HG02981 (cell line): Measurements from ENCODE around the gene FAM8A1.

Experiments
- ATAC-seq: cut with Tn5 transposase; IDR thresholded peaks from one replicate; pipeline ENCODE4 v1.9.1; 2021; ENCODE audit warnings: mild to moderate bottlenecking, moderate library complexity; ENCODE audit not compliant: unreplicated experiment

The FAM8A1 gene

DNA sequence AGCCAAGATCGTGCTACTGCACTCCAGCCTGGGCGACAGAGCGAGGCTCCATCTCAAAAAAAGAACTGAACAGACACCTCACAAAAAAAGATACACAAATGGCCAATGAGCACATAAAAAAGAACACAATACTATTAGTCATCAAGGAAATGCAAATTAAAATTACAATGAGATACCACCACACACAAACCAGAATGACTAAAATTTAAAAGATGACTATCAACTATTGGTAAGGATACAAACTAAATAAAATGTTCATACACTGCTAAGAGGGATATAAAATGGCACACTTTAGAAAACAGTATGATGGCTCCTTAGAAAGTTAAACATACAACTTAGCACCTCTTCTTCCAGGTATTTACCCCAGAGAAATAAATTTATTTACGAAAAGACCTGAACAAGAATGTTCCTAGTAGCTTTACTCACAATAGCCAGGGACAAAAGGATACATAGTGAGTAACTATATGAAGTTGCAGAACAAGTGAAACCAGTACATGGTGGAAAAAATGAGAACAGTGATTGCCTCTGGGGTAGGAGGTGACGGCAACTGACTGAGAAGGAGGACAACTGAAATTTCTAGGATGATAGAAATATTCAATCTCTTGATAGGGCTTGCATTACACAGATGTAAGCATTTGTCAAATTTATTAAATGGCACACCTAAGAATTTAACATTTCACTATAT, 53.2 kb downstream of the FAM8A1 start:
- ATAC-seq: no peak

DNA sequence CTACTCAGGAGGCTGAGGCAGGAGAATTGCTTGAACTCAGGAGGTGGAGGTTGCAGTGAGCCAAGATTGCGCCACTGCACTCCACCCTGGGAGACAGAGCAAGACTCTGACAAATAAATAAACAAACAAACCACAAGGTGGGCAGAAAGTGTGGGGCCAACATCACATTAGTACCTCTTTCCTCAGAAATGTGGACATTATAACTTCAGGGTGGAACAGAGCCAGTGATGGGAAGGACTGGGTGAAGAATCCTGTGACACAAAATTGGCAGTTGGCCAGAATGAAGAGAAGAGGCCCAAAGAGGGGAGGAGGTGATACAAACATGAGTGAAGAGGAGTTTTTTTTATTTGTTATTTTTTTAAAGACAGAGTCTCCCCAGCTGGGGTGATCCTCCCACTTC, 56.0 kb downstream of the FAM8A1 start:
- ATAC-seq: no peak

DNA sequence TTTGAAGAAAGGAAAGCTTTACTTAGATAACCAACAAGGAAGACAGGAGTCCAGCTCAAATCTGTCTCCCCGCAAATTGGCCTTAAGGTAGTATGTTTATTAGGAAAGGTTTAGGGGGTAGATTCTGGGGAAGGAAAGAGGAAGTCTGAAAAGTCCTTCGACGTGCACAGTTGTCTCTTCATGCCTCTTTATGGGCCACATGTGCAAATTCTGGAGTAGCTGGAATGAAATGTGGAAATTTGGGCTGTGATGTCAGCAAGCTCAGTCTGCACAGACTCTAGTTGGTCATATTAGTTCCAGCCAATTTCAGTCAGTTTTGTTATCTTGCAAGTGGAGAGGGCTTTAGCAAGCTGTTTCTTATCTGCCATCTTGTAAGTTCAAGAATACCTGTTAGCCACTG, 56.5 kb downstream of the FAM8A1 start:
- no peak for ATAC-seq
